Measurements from ENCODE around the gene MTRF1.

- no peak for TF ChIP-seq EZH2 (IDR thresholded peaks at IDR 0.05)
- no peak for TF ChIP-seq FOXP2 (optimal IDR thresholded peaks at IDR 0.05; ENCODE audit: control extremely low read depth, extremely low read length, insufficient read depth)
- TF ChIP-seq POLR2AphosphoS5 (IDR thresholded peaks at IDR 0.05; ENCODE audit: borderline replicate concordance, low read depth, low read length): no peak
These were observed 27.9 kb upstream of the MTRF1 start for GRCh38 chr13:41291246-41291645.
